Measurements from ENCODE around the gene TRIO.
A peak's percentile ranks its signal among the peaks of the same experiment; 100 is the strongest.

Gene TRIO

GRCh38 chr5:14405267-14405666, 262.1 kb downstream of the TRIO start:
- TF ChIP-seq CTCF (conservative IDR thresholded peaks at IDR 0.05; ENCODE audit: low read depth), result no peak
- ChIA-PET CTCF (no interaction called here), POLR2A (ENCODE audit: low non-redundant PET) (no interaction called here)
- DNase-seq (ENCODE audit: low spot score), result no peak
- H3K27ac ChIP-seq, result peak overlapping the region; percentile 30; the same call in 1 of the 2 replicates

GRCh38 chr5:14405706-14406553, 262.8 kb downstream of the TRIO start:
- ChIA-PET POLR2A (ENCODE audit: low non-redundant PET) (no interaction called here), CTCF (no interaction called here)
- peak overlapping the region; percentile 53 for H3K27ac ChIP-seq
- no peak for DNase-seq (ENCODE audit: low spot score)
- no peak for TF ChIP-seq CTCF (conservative IDR thresholded peaks at IDR 0.05; ENCODE audit: low read depth)

- H3K27ac ChIP-seq, result peak overlapping the region; percentile 53
- POLR2A ChIA-PET (ENCODE audit: low non-redundant PET), result no interaction called here
- TF ChIP-seq CTCF (conservative IDR thresholded peaks at IDR 0.05; ENCODE audit: low read depth), result no peak
- DNase-seq (ENCODE audit: low spot score), result peak; percentile 87
- CTCF ChIA-PET, result no interaction called here
Measured at GRCh38 chr5:14406554-14406849, 263.4 kb downstream of the TRIO start.

- no peak for TF ChIP-seq CTCF (conservative IDR thresholded peaks at IDR 0.05; ENCODE audit: low read depth)
- no peak for DNase-seq (ENCODE audit: low spot score)
- H3K27ac ChIP-seq, result peak overlapping the region; percentile 53; the same call in 1 of the 2 replicates
- ChIA-PET CTCF (no interaction called here), POLR2A (ENCODE audit: low non-redundant PET) (no interaction called here)
Measured at GRCh38 chr5:14407051-14407450, 263.9 kb downstream of the TRIO start.

GRCh38 chr5:14407746-14408175, 264.6 kb downstream of the TRIO start:
- ChIA-PET CTCF (interaction anchor here (0.6 kb wide), 1 partner anchor 611 kb away, joined by 3 read pairs; no protein-coding TSS in a partner anchor), POLR2A (ENCODE audit: low non-redundant PET) (no interaction called here)
- DNase-seq (ENCODE audit: low spot score), result no peak
- no peak for TF ChIP-seq CTCF (conservative IDR thresholded peaks at IDR 0.05; ENCODE audit: low read depth)
- no peak overlapping the region for H3K27ac ChIP-seq

GRCh38 chr5:14408969-14409586, 265.9 kb downstream of the TRIO start:
- no peak for TF ChIP-seq CTCF (conservative IDR thresholded peaks at IDR 0.05; ENCODE audit: low read depth)
- H3K27ac ChIP-seq, result no peak overlapping the region
- ChIA-PET CTCF (interaction anchor here (1.4 kb wide), 1 partner anchor 20 kb away, joined by 3 read pairs; no protein-coding TSS in a partner anchor), POLR2A (ENCODE audit: low non-redundant PET) (no interaction called here)
- DNase-seq (ENCODE audit: low spot score), result no peak

Data from RWPE1 (cell line).